ENCODE results near the gene EXOC2. TPM values are rescaled to one million over a fixed set of nuclear protein-coding genes. Genes with fewer than 3 reads are reported as not detected.

The EXOC2 gene
- total RNA-seq, 1 experiment from 2014 or later: 30.5 TPM

DNA sequence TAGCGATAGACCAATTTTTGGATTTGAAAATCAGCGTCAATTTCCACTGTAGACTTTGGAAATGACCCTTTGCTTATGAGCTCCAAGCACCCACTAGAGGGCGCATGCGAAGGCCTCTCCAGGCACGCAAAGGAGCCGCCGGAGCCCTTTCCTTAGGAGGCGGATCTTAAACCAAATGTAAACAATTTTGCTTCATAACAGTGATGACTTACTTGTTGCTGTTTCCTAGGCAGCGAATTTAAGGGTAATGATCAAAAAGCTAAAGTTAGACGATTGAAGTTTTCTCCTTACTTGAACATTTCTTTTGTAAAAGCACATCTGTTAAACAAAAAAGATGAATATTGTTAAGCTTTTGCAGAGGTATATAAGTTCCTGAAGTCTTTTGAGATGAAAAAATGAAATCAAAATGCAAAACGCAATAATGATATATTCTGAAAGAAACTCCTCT lies 29.2 kb upstream of the EXOC2 start:
- DNase-seq (ENCODE audit: low read depth, low spot score): peak; percentile 50
- Histone ChIP-seq H3K27me3 (ENCODE audit: control insufficient read depth, insufficient read depth, low read length) (0 out of 2 replicates have a peak, but pooled peaks cover 4% of the 10 kb centered on the region), H3K4me1 (ENCODE audit: control insufficient read depth, insufficient read depth, low read length) (no peaks in the 10 kb centered on the region), H3K4me3 (ENCODE audit: low read depth in 2 of 2, low read length in 2 of 2) (no peak overlapping the region), H3K27ac (ENCODE audit: low read length) (no peak overlapping the region), H3K36me3 (ENCODE audit: control insufficient read depth, insufficient read depth, low read length) (no peaks in the 10 kb centered on the region), H3K9me3 (ENCODE audit: control insufficient read depth, insufficient read depth, low read depth, low read length) (no peaks in the 10 kb centered on the region)
- ChIA-PET POLR2A (interaction anchor here (0.6 kb wide), 1 partner anchor 717 kb away, joined by 4 read pairs; no protein-coding TSS in a partner anchor), CTCF (interaction anchor here (0.8 to 1.0 kb wide), 3 partner anchors 97 to 614 kb away, joined by 3 to 4 read pairs (median 3); no protein-coding TSS in a partner anchor)
- no TSS peak for BruUV-seq (replicated peaks)
- peak; percentile 99 for ATAC-seq
- TF ChIP-seq POLR2AphosphoS5 (IDR thresholded peaks at IDR 0.05; ENCODE audit: low read depth, low read length) (no peak), SIN3A (IDR thresholded peaks at IDR 0.05; ENCODE audit: borderline replicate concordance, insufficient read depth, low read depth, low read length) (no peak), TCF7L2 (IDR thresholded peaks at IDR 0.05; ENCODE audit: low read depth, low read length) (peak; percentile 61; the same call in 1 of the 2 replicates)
- TF ChIP-seq, protein P1, sequence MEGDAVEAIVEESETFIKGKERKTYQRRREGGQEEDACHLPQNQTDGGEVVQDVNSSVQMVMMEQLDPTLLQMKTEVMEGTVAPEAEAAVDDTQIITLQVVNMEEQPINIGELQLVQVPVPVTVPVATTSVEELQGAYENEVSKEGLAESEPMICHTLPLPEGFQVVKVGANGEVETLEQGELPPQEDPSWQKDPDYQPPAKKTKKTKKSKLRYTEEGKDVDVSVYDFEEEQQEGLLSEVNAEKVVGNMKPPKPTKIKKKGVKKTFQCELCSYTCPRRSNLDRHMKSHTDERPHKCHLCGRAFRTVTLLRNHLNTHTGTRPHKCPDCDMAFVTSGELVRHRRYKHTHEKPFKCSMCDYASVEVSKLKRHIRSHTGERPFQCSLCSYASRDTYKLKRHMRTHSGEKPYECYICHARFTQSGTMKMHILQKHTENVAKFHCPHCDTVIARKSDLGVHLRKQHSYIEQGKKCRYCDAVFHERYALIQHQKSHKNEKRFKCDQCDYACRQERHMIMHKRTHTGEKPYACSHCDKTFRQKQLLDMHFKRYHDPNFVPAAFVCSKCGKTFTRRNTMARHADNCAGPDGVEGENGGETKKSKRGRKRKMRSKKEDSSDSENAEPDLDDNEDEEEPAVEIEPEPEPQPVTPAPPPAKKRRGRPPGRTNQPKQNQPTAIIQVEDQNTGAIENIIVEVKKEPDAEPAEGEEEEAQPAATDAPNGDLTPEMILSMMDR (IDR thresholded peaks at IDR 0.05): peak; percentile 97
- TF ChIP-seq, protein P2, sequence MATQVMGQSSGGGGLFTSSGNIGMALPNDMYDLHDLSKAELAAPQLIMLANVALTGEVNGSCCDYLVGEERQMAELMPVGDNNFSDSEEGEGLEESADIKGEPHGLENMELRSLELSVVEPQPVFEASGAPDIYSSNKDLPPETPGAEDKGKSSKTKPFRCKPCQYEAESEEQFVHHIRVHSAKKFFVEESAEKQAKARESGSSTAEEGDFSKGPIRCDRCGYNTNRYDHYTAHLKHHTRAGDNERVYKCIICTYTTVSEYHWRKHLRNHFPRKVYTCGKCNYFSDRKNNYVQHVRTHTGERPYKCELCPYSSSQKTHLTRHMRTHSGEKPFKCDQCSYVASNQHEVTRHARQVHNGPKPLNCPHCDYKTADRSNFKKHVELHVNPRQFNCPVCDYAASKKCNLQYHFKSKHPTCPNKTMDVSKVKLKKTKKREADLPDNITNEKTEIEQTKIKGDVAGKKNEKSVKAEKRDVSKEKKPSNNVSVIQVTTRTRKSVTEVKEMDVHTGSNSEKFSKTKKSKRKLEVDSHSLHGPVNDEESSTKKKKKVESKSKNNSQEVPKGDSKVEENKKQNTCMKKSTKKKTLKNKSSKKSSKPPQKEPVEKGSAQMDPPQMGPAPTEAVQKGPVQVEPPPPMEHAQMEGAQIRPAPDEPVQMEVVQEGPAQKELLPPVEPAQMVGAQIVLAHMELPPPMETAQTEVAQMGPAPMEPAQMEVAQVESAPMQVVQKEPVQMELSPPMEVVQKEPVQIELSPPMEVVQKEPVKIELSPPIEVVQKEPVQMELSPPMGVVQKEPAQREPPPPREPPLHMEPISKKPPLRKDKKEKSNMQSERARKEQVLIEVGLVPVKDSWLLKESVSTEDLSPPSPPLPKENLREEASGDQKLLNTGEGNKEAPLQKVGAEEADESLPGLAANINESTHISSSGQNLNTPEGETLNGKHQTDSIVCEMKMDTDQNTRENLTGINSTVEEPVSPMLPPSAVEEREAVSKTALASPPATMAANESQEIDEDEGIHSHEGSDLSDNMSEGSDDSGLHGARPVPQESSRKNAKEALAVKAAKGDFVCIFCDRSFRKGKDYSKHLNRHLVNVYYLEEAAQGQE (IDR thresholded peaks at IDR 0.05; ENCODE audit: insufficient read depth in 1 of 2, low read depth in 2 of 2, low read length in 1 of 2): no peak
- intact Hi-C loops (cut with micrococcal nuclease; ENCODE audit: unreplicated experiment) (no loop called here), in situ Hi-C loops (cut with HindIII; ENCODE audit: low pct_unique_long_range_greater_than_20kb, low sequenced_read_pairs) (no loop called here)

DNA sequence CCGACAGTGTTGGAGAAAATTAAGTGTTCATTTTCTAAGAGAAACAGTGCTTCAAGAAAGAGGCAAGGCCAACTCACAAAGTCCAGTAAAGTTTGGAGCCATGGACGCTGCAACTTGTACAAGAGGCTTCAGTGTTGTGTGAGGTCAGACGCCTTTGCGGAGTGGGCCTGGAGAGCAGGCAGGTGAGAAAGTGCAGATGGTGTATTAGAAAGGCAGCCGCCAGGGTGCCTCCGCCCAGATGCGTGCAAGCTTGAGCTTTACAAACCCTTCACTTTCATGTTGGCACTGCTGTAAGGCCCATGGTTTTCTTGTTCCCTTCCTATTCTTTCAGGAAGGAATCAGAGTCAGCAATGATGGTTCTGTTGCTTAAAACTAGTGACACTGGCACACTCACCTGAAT lies 25.4 kb upstream of the EXOC2 start:
- CTCF ChIA-PET: no interaction called here
- no peak for TF ChIP-seq POLR2AphosphoS5 (IDR thresholded peaks at IDR 0.05; ENCODE audit: low read depth, low read length)
- TF ChIP-seq SIN3A (IDR thresholded peaks at IDR 0.05; ENCODE audit: borderline replicate concordance, insufficient read depth, low read depth, low read length): no peak
- TF ChIP-seq, protein P2 (IDR thresholded peaks at IDR 0.05; ENCODE audit: insufficient read depth in 1 of 2, low read depth in 2 of 2, low read length in 1 of 2): no peak
- TF ChIP-seq, protein P1 (IDR thresholded peaks at IDR 0.05): no peak
- no peak for TF ChIP-seq TCF7L2 (IDR thresholded peaks at IDR 0.05; ENCODE audit: low read depth, low read length)
- ATAC-seq (no peak), DNase-seq (ENCODE audit: low read depth, low spot score) (no peak)
- Histone ChIP-seq H3K27ac (ENCODE audit: low read length) (no peak overlapping the region), H3K4me3 (ENCODE audit: low read depth in 2 of 2, low read length in 2 of 2) (no peak overlapping the region), H3K9me3 (ENCODE audit: control insufficient read depth, insufficient read depth, low read depth, low read length) (no peaks in the 10 kb centered on the region), H3K4me1 (ENCODE audit: control insufficient read depth, insufficient read depth, low read length) (no peaks in the 10 kb centered on the region), H3K27me3 (ENCODE audit: control insufficient read depth, insufficient read depth, low read length) (0 out of 2 replicates have a peak, but pooled peaks cover 4% of the 10 kb centered on the region), H3K36me3 (ENCODE audit: control insufficient read depth, insufficient read depth, low read length) (no peaks in the 10 kb centered on the region)
- in situ Hi-C loops (cut with HindIII; ENCODE audit: low pct_unique_long_range_greater_than_20kb, low sequenced_read_pairs): no loop called here
- intact Hi-C loops (cut with micrococcal nuclease; ENCODE audit: unreplicated experiment): no loop called here
- POLR2A ChIA-PET: no interaction called here
- no TSS peak for BruUV-seq (replicated peaks)

Measured in Panc1 (cell line).